Tibial artery (tissue), 4 donors: ENCODE results near the gene SLC28A3.

Source experiments
- DNase-seq, 2 donors: peaks; one replicate each; pipeline ENCODE4 v3.0.0-alpha.2; 2019
- H3K27ac ChIP-seq, 2 donors: fragments of 200-600 bp; sonication (generic) in 1 of 2; 1 replicate in 1 of 2; 2 replicates in 1 of 2; pipeline ENCODE4 v1.5.1; 2018 to 2019; ENCODE audit warnings: mild to moderate bottlenecking in 1 of 2
- H3K27me3 ChIP-seq, 2 donors: fragments of 200-600 bp; sonication (generic) in 1 of 2; one replicate each; pipeline versions ENCODE4 v1.5.1 to v1.6.0; 2016 to 2019
- H3K36me3 ChIP-seq, 3 donors: fragments of 200-600 bp; sonication (generic) in 2 of 3; one replicate each; pipeline ENCODE4 v1.5.1; 2016 to 2019; ENCODE audit warnings: mild to moderate bottlenecking in 2 of 3
- H3K4me1 ChIP-seq, 4 donors: fragments of 200-600 bp; sonication (generic) in 2 of 4; 1 replicate in 3 of 4; 2 replicates in 1 of 4; pipeline ENCODE4 v1.5.1; 2016 to 2019
- H3K4me3 ChIP-seq, 2 donors: fragments of 200-600 bp; sonication (generic) in 1 of 2; 1 replicate in 1 of 2; 2 replicates in 1 of 2; pipeline ENCODE4 v1.5.1; 2018 to 2019; ENCODE audit warnings: mild to moderate bottlenecking in 2 of 2
- H3K9me3 ChIP-seq, 3 donors: fragments of 200-600 bp; sonication (generic) in 1 of 3; one replicate each; pipeline ENCODE4 v1.5.1; 2016 to 2019
- CTCF ChIP-seq, 2 experiments: fragments of 200-600 bp in 1 of 2; fragments of 450-650 bp in 1 of 2; IDR thresholded peaks; one replicate each; pipeline ENCODE4 v1.5.1; 2017 to 2019; ENCODE audit warnings: antibody characterized with exemption in 2 of 2, mild to moderate bottlenecking in 1 of 2, moderate library complexity in 1 of 2
- intact Hi-C: fragments of 100-400 bp; cut with DNase I; formaldehyde crosslinking; loops from one replicate; pipeline ENCODE4 v1.15.0; 2023; ENCODE audit warnings: low total_unique reads

Gene SLC28A3

GRCh38 chr9:84318981-84319380, 21.6 kb downstream of the SLC28A3 start:
- TF ChIP-seq CTCF (IDR thresholded peaks at IDR 0.05) = no peak
- intact Hi-C loops = no loop called here
- H3K27me3 ChIP-seq = no peaks in the 10 kb centered on the region
- H3K9me3 ChIP-seq = no peaks in the 10 kb centered on the region
- DNase-seq = no peak
- H3K4me1 ChIP-seq = no peaks in the 10 kb centered on the region
- no peaks in the 10 kb centered on the region for H3K36me3 ChIP-seq
- H3K4me3 ChIP-seq = no peak overlapping the region
- H3K27ac ChIP-seq = no peak overlapping the region

GRCh38 chr9:84317563-84317962, 23.0 kb downstream of the SLC28A3 start:
- Histone ChIP-seq H3K4me3 (no peak overlapping the region), H3K36me3 (no peaks in the 10 kb centered on the region), H3K27ac (no peak overlapping the region), H3K27me3 (no peaks in the 10 kb centered on the region), H3K4me1 (no peaks in the 10 kb centered on the region), H3K9me3 (no peaks in the 10 kb centered on the region)
- no peak for TF ChIP-seq CTCF (IDR thresholded peaks at IDR 0.05)
- intact Hi-C loops = no loop called here
- DNase-seq = no peak

GRCh38 chr9:84315278-84315877, 25.2 kb downstream of the SLC28A3 start:
- Histone ChIP-seq H3K9me3 (no peaks in the 10 kb centered on the region), H3K27me3 (no peaks in the 10 kb centered on the region), H3K4me3 (no peak overlapping the region), H3K27ac (no peak overlapping the region), H3K4me1 (no peaks in the 10 kb centered on the region), H3K36me3 (no peaks in the 10 kb centered on the region)
- peak; percentile 62 to 65 for TF ChIP-seq CTCF (IDR thresholded peaks at IDR 0.05)
- intact Hi-C loops = no loop called here
- peak in 1 of 2 donors; percentile 39 for DNase-seq

- Histone ChIP-seq H3K27me3 (no peaks in the 10 kb centered on the region), H3K36me3 (no peaks in the 10 kb centered on the region), H3K27ac (no peak overlapping the region), H3K4me1 (no peaks in the 10 kb centered on the region), H3K9me3 (no peaks in the 10 kb centered on the region), H3K4me3 (no peak overlapping the region)
- intact Hi-C loops = no loop called here
- no peak for TF ChIP-seq CTCF (IDR thresholded peaks at IDR 0.05)
- no peak for DNase-seq
These were observed 26.3 kb downstream of the SLC28A3 start for GRCh38 chr9:84314306-84314705.

GRCh38 chr9:84310883-84311282, 29.7 kb downstream of the SLC28A3 start:
- no peak overlapping the region for H3K27ac ChIP-seq
- H3K9me3 ChIP-seq = no peaks in the 10 kb centered on the region
- no peaks in the 10 kb centered on the region for H3K36me3 ChIP-seq
- DNase-seq = no peak
- intact Hi-C loops = no loop called here
- no peaks in the 10 kb centered on the region for H3K4me1 ChIP-seq
- H3K4me3 ChIP-seq = no peak overlapping the region
- no peaks in the 10 kb centered on the region for H3K27me3 ChIP-seq
- TF ChIP-seq CTCF (IDR thresholded peaks at IDR 0.05) = no peak
